AG08396 (cell line): ENCODE data around the gene OR8G5.
A peak's percentile ranks its signal among the peaks of the same experiment; 100 is the strongest.

Experiments
- DNase-seq: peaks from one replicate; pipeline ENCODE4 v3.0.0; 2012; ENCODE audit warnings: low spot score, mixed read lengths

OR8G5 gene

GRCh38 chr11:124285610-124286344 is 29.6 kb downstream of the OR8G5 start:
- DNase-seq, result no peak

GRCh38 chr11:124294687-124295086 is 38.5 kb downstream of the OR8G5 start:
- no peak for DNase-seq

DNA sequence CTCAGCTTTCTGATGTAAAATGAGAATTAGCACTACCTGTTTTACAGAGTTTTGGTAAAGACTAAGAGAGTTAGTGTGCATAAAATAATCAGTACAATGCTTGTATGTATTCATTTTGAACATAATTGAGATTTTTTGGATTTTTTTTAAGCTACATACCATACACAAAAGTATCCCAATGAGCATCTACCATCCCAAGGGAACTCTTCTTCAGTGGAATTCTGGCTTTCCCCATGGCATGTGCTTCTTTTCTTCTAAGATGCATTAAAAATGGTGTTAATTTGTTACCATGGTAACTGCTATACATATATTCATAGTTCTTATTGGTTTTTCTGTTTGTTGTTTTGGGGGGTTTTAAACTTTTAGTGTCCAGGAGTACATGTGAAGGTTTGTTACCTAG is 39.8 kb downstream of the OR8G5 start:
- no peak for DNase-seq

DNA sequence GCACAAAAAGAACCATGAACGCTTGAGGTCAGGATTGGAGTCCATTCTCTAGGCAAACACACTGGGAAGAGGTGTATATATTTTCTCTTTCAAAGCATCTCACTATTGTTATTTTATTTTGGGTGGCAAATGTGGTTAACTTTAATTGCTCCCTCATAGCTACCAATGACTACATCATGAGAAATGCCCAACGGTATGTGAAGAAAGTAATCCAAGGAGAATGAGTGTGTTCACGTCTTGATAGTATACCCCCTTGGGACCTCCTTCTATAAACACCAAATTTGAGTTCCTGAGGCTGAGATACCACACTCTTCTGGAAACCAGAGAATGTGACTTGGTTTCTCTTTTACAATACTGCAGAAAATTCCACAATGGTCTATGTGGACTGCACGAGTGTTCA is 41.7 kb downstream of the OR8G5 start:
- no peak for DNase-seq

DNA sequence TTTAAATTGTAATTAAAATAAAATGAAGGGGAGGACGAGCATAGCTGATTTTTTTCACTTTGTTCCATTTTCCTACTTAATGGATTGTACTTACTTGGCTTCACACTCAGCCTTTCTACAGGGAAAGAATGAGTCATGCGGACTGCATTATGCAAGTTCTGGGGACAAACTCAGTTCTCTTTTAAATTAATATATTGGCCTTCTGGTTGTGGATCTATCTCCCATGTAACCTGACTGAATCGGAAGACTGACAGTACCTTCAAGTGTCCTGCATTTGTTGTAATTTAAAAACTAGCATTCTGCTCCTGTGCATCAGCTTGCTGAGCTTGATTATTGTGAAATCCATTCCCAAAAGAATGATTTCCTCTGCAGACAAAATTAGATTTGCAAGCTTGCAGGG is 45.4 kb downstream of the OR8G5 start:
- no peak for DNase-seq

- DNase-seq, result no peak
Measured at GRCh38 chr11:124302347-124303125, 46.4 kb downstream of the OR8G5 start.

- DNase-seq, result no peak
Measured at GRCh38 chr11:124307093-124307492, 50.9 kb downstream of the OR8G5 start.

GRCh38 chr11:124310721-124311120 is 54.5 kb downstream of the OR8G5 start:
- no peak for DNase-seq

- no peak for DNase-seq
Measured at GRCh38 chr11:124311269-124311668, 55.1 kb downstream of the OR8G5 start.

DNA sequence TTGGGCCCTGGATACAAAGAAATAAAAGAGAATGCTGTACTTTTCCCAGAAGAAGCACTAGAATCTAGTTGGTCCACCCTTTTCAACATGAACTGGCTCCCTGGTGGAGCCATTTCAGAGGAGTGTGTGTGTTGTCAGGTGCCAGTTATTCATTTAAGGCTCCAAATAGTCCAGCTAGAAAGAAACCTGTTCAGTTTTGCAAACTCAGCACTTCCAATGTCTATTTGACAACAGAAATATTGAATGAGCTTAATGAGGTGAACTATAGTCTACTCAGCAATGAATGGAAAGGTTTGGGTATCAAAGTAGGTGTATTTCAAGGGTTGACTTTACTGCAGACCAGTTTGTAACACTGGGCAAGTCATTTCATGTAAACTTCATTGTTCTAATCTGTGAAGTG is 55.5 kb downstream of the OR8G5 start:
- DNase-seq, result no peak

DNA sequence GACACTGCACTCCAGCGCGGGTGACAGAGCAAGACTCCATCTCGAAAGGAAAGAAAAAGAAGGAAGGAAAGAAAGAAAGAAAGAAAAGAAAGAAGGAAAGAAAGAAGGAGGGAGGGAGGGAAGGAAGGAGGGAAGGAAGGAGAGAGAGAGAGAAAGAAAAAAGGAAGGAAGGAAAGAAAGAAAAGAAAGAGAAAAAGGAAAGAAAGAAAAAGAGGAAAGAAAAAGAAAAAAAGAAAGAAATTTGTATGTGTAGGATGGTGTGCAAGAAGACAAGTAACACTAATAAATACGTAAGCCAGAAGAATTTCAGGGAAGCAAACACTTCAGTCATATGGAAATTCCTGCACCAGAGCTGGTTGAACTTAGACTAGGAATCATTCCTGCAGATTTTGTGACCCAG is 57.0 kb downstream of the OR8G5 start:
- DNase-seq, result no peak

GRCh38 chr11:124313849-124314248 is 57.7 kb downstream of the OR8G5 start, which contains the start of gene OR8D1:
TSS of gene OR8D1 (minus strand) at chr11:124313949. CDS start at chr11:124310766, 3,183 bp downstream.
- no peak for DNase-seq

GRCh38 chr11:124315052-124315451 is 58.9 kb downstream of the OR8G5 start:
- peak; percentile 32 for DNase-seq
